Sigmoid colon (tissue), 4 donors: ENCODE data around the gene TXN2.

Experiments used
- POLR2A ChIP-seq, 2 donors: fragments of 450-650 bp; IDR thresholded peaks; one replicate each; pipeline ENCODE4 v1.6.1; 2016; ENCODE audit warnings: antibody characterized with exemption in 2 of 2, mild to moderate bottlenecking in 2 of 2, moderate library complexity in 2 of 2
- POLR2AphosphoS5 ChIP-seq, 4 donors: sonication (generic); formaldehyde crosslinking; IDR thresholded peaks; one replicate each; pipeline ENCODE4 v1.6.1; 2017; ENCODE audit warnings: antibody characterized with exemption in 4 of 4
- TF ChIP-seq, protein P1 (sequence below), 4 experiments: fragments of 450-650 bp in 3 of 4; fragments of 200-600 bp in 1 of 4; IDR thresholded peaks; one replicate each; pipeline ENCODE4 v1.5.1; 2016 to 2019; ENCODE audit warnings: antibody characterized with exemption in 4 of 4, mild to moderate bottlenecking in 3 of 4, moderate library complexity in 2 of 4

- TF ChIP-seq, protein P1, sequence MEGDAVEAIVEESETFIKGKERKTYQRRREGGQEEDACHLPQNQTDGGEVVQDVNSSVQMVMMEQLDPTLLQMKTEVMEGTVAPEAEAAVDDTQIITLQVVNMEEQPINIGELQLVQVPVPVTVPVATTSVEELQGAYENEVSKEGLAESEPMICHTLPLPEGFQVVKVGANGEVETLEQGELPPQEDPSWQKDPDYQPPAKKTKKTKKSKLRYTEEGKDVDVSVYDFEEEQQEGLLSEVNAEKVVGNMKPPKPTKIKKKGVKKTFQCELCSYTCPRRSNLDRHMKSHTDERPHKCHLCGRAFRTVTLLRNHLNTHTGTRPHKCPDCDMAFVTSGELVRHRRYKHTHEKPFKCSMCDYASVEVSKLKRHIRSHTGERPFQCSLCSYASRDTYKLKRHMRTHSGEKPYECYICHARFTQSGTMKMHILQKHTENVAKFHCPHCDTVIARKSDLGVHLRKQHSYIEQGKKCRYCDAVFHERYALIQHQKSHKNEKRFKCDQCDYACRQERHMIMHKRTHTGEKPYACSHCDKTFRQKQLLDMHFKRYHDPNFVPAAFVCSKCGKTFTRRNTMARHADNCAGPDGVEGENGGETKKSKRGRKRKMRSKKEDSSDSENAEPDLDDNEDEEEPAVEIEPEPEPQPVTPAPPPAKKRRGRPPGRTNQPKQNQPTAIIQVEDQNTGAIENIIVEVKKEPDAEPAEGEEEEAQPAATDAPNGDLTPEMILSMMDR (IDR thresholded peaks at IDR 0.05): no peak
- TF ChIP-seq POLR2AphosphoS5 (IDR thresholded peaks at IDR 0.05): no peak
- TF ChIP-seq POLR2A (IDR thresholded peaks at IDR 0.05): no peak
Measured at GRCh38 chr22:36505998-36506635, 24.7 kb upstream of the TXN2 start.
